ENCODE data around the gene LNP1. TPM values are rescaled to one million over a fixed set of nuclear protein-coding genes. Genes with fewer than 3 reads are reported as not detected.

LNP1 gene
- total and polyA plus RNA-seq, 2 of the 13 experiments (the other 11 are each of a cell fraction or from before 2014, with no cell fraction given): 3.6 to 7.0 TPM

- no TSS peak for BruUV-seq (replicated peaks)
- Histone ChIP-seq H3K27ac (ENCODE audit: extremely low read length, insufficient read depth, low read length) (no peak overlapping the region), H3K4me1 (ENCODE audit: insufficient read depth, low read length) (peaks cover 25% of the 10 kb centered on the region), H3K9ac (ENCODE audit: insufficient read depth, low read depth, low read length) (no peak overlapping the region), H2AFZ (ENCODE audit: low read length) (no peak overlapping the region), H3K4me2 (ENCODE audit: low read depth, low read length) (no peak overlapping the region), H3K36me3 (replicated peaks in 1 of 2; ENCODE audit: control insufficient read depth in 1 of 2, insufficient read depth in 2 of 2, low read length in 2 of 2) (peaks cover 3 to 20% of the 10 kb centered on the region in 2 experiments), H3K27me3 (ENCODE audit: control insufficient read depth in 1 of 2, insufficient read depth in 2 of 2, low read length in 2 of 2) (no peaks in the 10 kb centered on the region), H4K20me1 (ENCODE audit: insufficient read depth, low read length) (no peaks in the 10 kb centered on the region), H3K4me3 (replicated peaks in 1 of 3; ENCODE audit: insufficient read depth in 1 of 3, low read depth in 2 of 3, low read length in 3 of 3) (no peak overlapping the region), H3K9me3 (ENCODE audit: low read length) (peaks cover 4% of the 10 kb centered on the region; the same call in 1 of the 2 replicates), H3K79me2 (ENCODE audit: insufficient read depth, low read length) (no peaks in the 10 kb centered on the region)
- no peak for TF ChIP-seq ZNF30 (CRISPR knock-in tag; IDR thresholded peaks at IDR 0.05)
- TF ChIP-seq RELA (CRISPR knock-in tag; IDR thresholded peaks at IDR 0.05): no peak
- TF ChIP-seq MYC (CRISPR knock-in tag; IDR thresholded peaks at IDR 0.05; ENCODE audit: borderline replicate concordance): no peak
- no peak for TF ChIP-seq ZNF274 (CRISPR knock-in tag; IDR thresholded peaks at IDR 0.05)
- no peak for TF ChIP-seq MTA1 (CRISPR knock-in tag; IDR thresholded peaks at IDR 0.05; ENCODE audit: borderline replicate concordance)
- TF ChIP-seq ZNF883 (CRISPR knock-in tag; IDR thresholded peaks at IDR 0.05; ENCODE audit: not compliant biosample characterization): no peak
- no peak for TF ChIP-seq CC2D1A (CRISPR knock-in tag; IDR thresholded peaks at IDR 0.05)
- TF ChIP-seq, protein P1, sequence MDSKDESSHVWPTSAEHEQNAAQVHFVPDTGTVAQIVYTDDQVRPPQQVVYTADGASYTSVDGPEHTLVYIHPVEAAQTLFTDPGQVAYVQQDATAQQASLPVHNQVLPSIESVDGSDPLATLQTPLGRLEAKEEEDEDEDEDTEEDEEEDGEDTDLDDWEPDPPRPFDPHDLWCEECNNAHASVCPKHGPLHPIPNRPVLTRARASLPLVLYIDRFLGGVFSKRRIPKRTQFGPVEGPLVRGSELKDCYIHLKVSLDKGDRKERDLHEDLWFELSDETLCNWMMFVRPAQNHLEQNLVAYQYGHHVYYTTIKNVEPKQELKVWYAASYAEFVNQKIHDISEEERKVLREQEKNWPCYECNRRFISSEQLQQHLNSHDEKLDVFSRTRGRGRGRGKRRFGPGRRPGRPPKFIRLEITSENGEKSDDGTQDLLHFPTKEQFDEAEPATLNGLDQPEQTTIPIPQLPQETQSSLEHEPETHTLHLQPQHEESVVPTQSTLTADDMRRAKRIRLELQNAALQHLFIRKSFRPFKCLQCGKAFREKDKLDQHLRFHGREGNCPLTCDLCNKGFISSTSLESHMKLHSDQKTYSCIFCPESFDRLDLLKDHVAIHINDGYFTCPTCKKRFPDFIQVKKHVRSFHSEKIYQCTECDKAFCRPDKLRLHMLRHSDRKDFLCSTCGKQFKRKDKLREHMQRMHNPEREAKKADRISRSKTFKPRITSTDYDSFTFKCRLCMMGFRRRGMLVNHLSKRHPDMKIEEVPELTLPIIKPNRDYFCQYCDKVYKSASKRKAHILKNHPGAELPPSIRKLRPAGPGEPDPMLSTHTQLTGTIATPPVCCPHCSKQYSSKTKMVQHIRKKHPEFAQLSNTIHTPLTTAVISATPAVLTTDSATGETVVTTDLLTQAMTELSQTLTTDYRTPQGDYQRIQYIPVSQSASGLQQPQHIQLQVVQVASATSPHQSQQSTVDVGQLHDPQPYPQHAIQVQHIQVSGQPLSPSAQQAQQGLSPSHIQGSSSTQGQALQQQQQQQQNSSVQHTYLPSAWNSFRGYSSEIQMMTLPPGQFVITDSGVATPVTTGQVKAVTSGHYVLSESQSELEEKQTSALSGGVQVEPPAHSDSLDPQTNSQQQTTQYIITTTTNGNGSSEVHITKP (CRISPR knock-in tag; IDR thresholded peaks at IDR 0.05; ENCODE audit: low read depth): no peak
- TF ChIP-seq ZSCAN29 (CRISPR knock-in tag; conservative IDR thresholded peaks at IDR 0.05): no peak
- TF ChIP-seq ZNF562 (CRISPR knock-in tag; IDR thresholded peaks at IDR 0.05; ENCODE audit: borderline replicate concordance): no peak
- no peak for TF ChIP-seq MTA3 (CRISPR knock-in tag; IDR thresholded peaks at IDR 0.05)
- TF ChIP-seq HNRNPL (IDR thresholded peaks at IDR 0.05; ENCODE audit: low read depth, low read length): no peak
- no peak for TF ChIP-seq ESRRA (CRISPR knock-in tag; IDR thresholded peaks at IDR 0.05; ENCODE audit: low read depth)
- TF ChIP-seq ZNF510 (CRISPR knock-in tag; IDR thresholded peaks at IDR 0.05; ENCODE audit: low read depth): no peak
- no peak for TF ChIP-seq RFX5 (IDR thresholded peaks at IDR 0.05; ENCODE audit: low read depth, low read length)
- 93% methylated on average over 3 of the region's 3 CpGs for WGBS (ENCODE audit: low lambda C conversion rate)
- FAIRE-seq: no peak
- DNase-seq (ENCODE audit: low spot score): no peak
- POLR2A ChIA-PET: interaction anchor here (1.0 to 3.0 kb wide), 3 partner anchors 24 to 45 kb away, joined by 3 to 12 read pairs (median 7); partner anchors contain the start of genes LNP1, NIT2 and TOMM70
- intact Hi-C loops (cut with micrococcal nuclease; ENCODE audit: unreplicated experiment): no loop called here
- in situ Hi-C loops (cut with HindIII; ENCODE audit: extremely low pct_ligation_motif_present, low pct_unique_long_range_greater_than_20kb): no loop called here
- CTCF ChIA-PET (ENCODE audit: low intra/inter-chr PET ratio, low total read pairs): no interaction called here
- no peak for ATAC-seq
Measured at GRCh38 chr3:100359035-100359434, 42.3 kb upstream of the LNP1 start.
